ENCODE results near the gene CD38.
"Not testable (repeated sequence)": the region's sequence is repeated elsewhere in the genome, so short reads cannot be mapped to it uniquely, and the experiment has no call there.

Gene CD38

GRCh38 chr4:15792974-15793373 is 14.8 kb downstream of the CD38 start:
- no peak for DNase-seq (ENCODE audit: low read depth, low spot score)
- no peak overlapping the region for H3K4me3 ChIP-seq (ENCODE audit: low read length)

GRCh38 chr4:15793506-15794363 is 15.6 kb downstream of the CD38 start:
- no peak for DNase-seq (ENCODE audit: low read depth, low spot score)
- no peak overlapping the region for H3K4me3 ChIP-seq (ENCODE audit: low read length)

- no peak overlapping the region for H3K4me3 ChIP-seq (ENCODE audit: low read length)
- no peak for DNase-seq (ENCODE audit: low read depth, low spot score)
Measured at GRCh38 chr4:15794426-15794825, 16.3 kb downstream of the CD38 start.

GRCh38 chr4:15794905-15795304 is 16.8 kb downstream of the CD38 start:
- DNase-seq (ENCODE audit: low read depth, low spot score) = no peak

GRCh38 chr4:15797320-15797719 is 19.2 kb downstream of the CD38 start:
- DNase-seq (ENCODE audit: low read depth, low spot score) = no peak
- H3K4me3 ChIP-seq (ENCODE audit: low read length) = no peak overlapping the region

More at GRCh38 chr4:15794905-15795304, 16.8 kb downstream of the CD38 start:
- no peak overlapping the region for H3K4me3 ChIP-seq (ENCODE audit: low read length)

GRCh38 chr4:15799141-15799540 is 21.0 kb downstream of the CD38 start:
- no peak overlapping the region for H3K4me3 ChIP-seq (ENCODE audit: low read length)

GRCh38 chr4:15799701-15800100 is 21.6 kb downstream of the CD38 start:
- no peak for DNase-seq (ENCODE audit: low read depth, low spot score)
- H3K4me3 ChIP-seq (ENCODE audit: low read length) = no peak overlapping the region

More at GRCh38 chr4:15799141-15799540, 21.0 kb downstream of the CD38 start:
- no peak for DNase-seq (ENCODE audit: low read depth, low spot score)

GRCh38 chr4:15802497-15802896 is 24.4 kb downstream of the CD38 start:
- not testable (repeated sequence) for H3K4me3 ChIP-seq (ENCODE audit: low read length); DNase-seq (ENCODE audit: low read depth, low spot score)

- peak; percentile 67 for DNase-seq (ENCODE audit: low read depth, low spot score)
- H3K4me3 ChIP-seq (ENCODE audit: low read length) = no peak overlapping the region
Measured at GRCh38 chr4:15805583-15806517, 27.7 kb downstream of the CD38 start.

- DNase-seq (ENCODE audit: low read depth, low spot score) = no peak
- no peak overlapping the region for H3K4me3 ChIP-seq (ENCODE audit: low read length)
Measured at GRCh38 chr4:15809058-15809457, 30.9 kb downstream of the CD38 start.

GRCh38 chr4:15809466-15809865 is 31.3 kb downstream of the CD38 start:
- H3K4me3 ChIP-seq (ENCODE audit: low read length) = no peak overlapping the region
- no peak for DNase-seq (ENCODE audit: low read depth, low spot score)

GRCh38 chr4:15811703-15812337 is 33.7 kb downstream of the CD38 start:
- no peak for DNase-seq (ENCODE audit: low read depth, low spot score)
- no peak overlapping the region for H3K4me3 ChIP-seq (ENCODE audit: low read length)

- no peak overlapping the region for H3K4me3 ChIP-seq (ENCODE audit: low read length)
- no peak for DNase-seq (ENCODE audit: low read depth, low spot score)
Measured at GRCh38 chr4:15832523-15833451, 54.7 kb downstream of the CD38 start.

GRCh38 chr4:15833801-15834200 is 55.7 kb downstream of the CD38 start:
- H3K4me3 ChIP-seq (ENCODE audit: low read length) = no peak overlapping the region
- DNase-seq (ENCODE audit: low read depth, low spot score) = no peak

GRCh38 chr4:15836362-15836761 is 58.2 kb downstream of the CD38 start:
- no peak overlapping the region for H3K4me3 ChIP-seq (ENCODE audit: low read length)
- no peak for DNase-seq (ENCODE audit: low read depth, low spot score)

- no peak for DNase-seq (ENCODE audit: low read depth, low spot score)
- no peak overlapping the region for H3K4me3 ChIP-seq (ENCODE audit: low read length)
Measured at GRCh38 chr4:15837591-15837990, 59.5 kb downstream of the CD38 start.

GRCh38 chr4:15841194-15841730 is 63.1 kb downstream of the CD38 start:
- not testable (repeated sequence) for H3K4me3 ChIP-seq (ENCODE audit: low read length); DNase-seq (ENCODE audit: low read depth, low spot score)

- no peak overlapping the region for H3K4me3 ChIP-seq (ENCODE audit: low read length)
- DNase-seq (ENCODE audit: low read depth, low spot score) = no peak
Measured at GRCh38 chr4:15847746-15848145, 69.6 kb downstream of the CD38 start.

All from Jurkat, Clone E6-1 (cell line).